Large intestine (tissue), 3 donors: ENCODE data around the gene DISC1. TPM values are rescaled to one million over a fixed set of nuclear protein-coding genes. Genes with fewer than 3 reads are reported as not detected.
"Not testable (repeated sequence)": the region's sequence is repeated elsewhere in the genome, so short reads cannot be mapped to it uniquely, and the experiment has no call there.

Experiments
- DNase-seq, 2 donors: peaks; one replicate each; pipeline versions ENCODE4 v3.0.0 to v3.0.0-alpha.2; 2013
- H3K27ac ChIP-seq: one replicate; pipeline ENCODE4 v1.5.1; 2013; ENCODE audit warnings: low read length
- H3K27me3 ChIP-seq: 2 replicates; pipeline ENCODE4 v1.6.1; 2013; ENCODE audit warnings: low read length; ENCODE audit not compliant: control insufficient read depth, insufficient read depth
- H3K36me3 ChIP-seq: 2 replicates; pipeline ENCODE4 v1.6.1; 2013; ENCODE audit warnings: low read length; ENCODE audit not compliant: control insufficient read depth, insufficient read depth
- H3K4me1 ChIP-seq: one replicate; pipeline ENCODE4 v1.6.1; 2013; ENCODE audit warnings: low read length; ENCODE audit not compliant: control insufficient read depth, insufficient read depth
- H3K4me3 ChIP-seq: one replicate; pipeline ENCODE4 v1.5.1; 2013; ENCODE audit warnings: low read length
- H3K9me3 ChIP-seq: one replicate; pipeline ENCODE4 v1.6.1; 2013; ENCODE audit warnings: mild to moderate bottlenecking, low read depth, low read length, moderate library complexity; ENCODE audit not compliant: control insufficient read depth
- WGBS: methylation state at CpG from one replicate; pipeline ENCODE4 v1.1.5; 2013; ENCODE audit warnings: low lambda C conversion rate; ENCODE audit not compliant: insufficient coverage; 5-methylcytosine and 5-hydroxymethylcytosine counted together
- polyA plus RNA-seq: library from polyadenylated mRNA; unstranded; fragments of 120-200 nt; gene quantifications from one replicate; pipeline ENCODE4 v1.2.1, GENCODE V29; 2013

DISC1 gene
- polyA plus RNA-seq, 1 donor, result 2.4 TPM

- Histone ChIP-seq H3K27me3 (no peaks in the 10 kb centered on the region), H3K9me3 (no peaks in the 10 kb centered on the region), H3K4me3 (no peak overlapping the region), H3K4me1 (no peaks in the 10 kb centered on the region), H3K27ac (no peak overlapping the region), H3K36me3 (no peaks in the 10 kb centered on the region)
- no peak for DNase-seq
- WGBS, result no CpG with 5 or more reads among the region's 2 CpGs
These were observed 340.4 kb downstream of the DISC1 start for GRCh38 chr1:231966983-231967382.

DNA sequence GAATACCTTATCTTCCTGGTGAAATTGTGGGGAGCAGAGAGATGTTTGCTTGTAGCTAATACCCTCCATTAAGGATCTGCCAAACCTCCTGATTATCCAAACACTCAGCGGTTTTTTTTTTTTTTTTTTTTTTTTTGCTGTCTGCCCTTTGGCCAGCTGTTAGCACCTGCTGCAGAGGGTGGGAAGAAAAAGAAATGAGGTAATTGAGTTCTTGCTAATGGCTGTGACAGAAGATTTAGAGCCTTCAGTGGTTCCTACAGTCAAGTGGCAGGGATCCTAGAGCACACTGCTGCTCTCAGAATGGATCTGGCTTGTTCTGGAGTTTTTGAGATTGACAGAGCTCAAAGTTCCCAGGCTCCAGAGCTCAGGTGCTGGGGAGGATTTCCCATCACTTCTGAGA is 342.5 kb downstream of the DISC1 start:
- H3K27ac ChIP-seq, result no peak overlapping the region
- no peaks in the 10 kb centered on the region for H3K27me3 ChIP-seq
- WGBS, result no CpG with 5 or more reads among the region's 1 CpG
- DNase-seq, result peak; percentile 16 to 61
- no peaks in the 10 kb centered on the region for H3K4me1 ChIP-seq
- H3K4me3 ChIP-seq, result no peak overlapping the region
- no peaks in the 10 kb centered on the region for H3K9me3 ChIP-seq
- no peaks in the 10 kb centered on the region for H3K36me3 ChIP-seq

- no CpG with 5 or more reads among the region's 5 CpGs for WGBS
- H3K9me3 ChIP-seq, H3K27me3 ChIP-seq, H3K4me3 ChIP-seq, DNase-seq, H3K36me3 ChIP-seq, H3K4me1 ChIP-seq, H3K27ac ChIP-seq: not testable (repeated sequence)
These were observed 343.2 kb downstream of the DISC1 start for GRCh38 chr1:231969761-231970160.

GRCh38 chr1:231970684-231971083 is 344.1 kb downstream of the DISC1 start:
- Histone ChIP-seq H3K4me3 (no peak overlapping the region), H3K9me3 (no peaks in the 10 kb centered on the region), H3K4me1 (no peaks in the 10 kb centered on the region), H3K27me3 (no peaks in the 10 kb centered on the region), H3K27ac (no peak overlapping the region), H3K36me3 (no peaks in the 10 kb centered on the region)
- no CpG with 5 or more reads among the region's 2 CpGs for WGBS
- no peak for DNase-seq

DNA sequence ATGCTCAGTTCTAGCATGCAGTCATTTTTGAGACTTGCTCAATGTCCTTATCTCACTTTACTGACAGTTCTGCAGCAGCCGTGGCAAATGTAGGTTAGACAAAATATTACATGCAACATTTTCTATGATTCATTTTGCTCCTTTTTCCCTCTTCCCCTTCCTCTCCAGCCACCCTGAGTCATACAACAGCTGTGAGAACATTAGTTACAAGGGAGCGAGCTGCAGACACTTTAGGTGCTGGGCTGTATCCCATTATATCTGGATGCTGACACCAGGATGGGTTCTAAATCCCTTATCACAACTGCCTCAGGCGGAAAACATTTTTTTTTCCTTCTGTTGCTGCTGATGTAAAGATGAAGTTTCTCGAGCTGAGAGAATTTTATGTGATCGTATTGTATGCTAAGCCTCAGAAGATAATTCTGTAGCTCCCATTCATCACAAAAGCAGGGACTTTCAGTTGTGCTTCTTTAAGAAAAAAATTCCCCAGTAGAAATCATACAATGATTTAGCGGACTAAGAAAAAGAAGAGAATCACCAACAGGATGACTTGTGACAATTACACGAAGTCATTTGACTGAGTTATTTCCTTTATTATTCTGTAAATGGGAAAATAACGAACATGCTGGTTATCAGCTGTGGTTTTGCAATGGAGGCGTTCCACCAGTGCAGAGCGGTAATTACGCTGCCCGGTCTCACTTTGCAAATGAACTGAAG is 345.0 kb downstream of the DISC1 start:
- WGBS, result 75% methylated on average over 2 of the region's 12 CpGs
- Histone ChIP-seq H3K9me3 (no peaks in the 10 kb centered on the region), H3K36me3 (no peaks in the 10 kb centered on the region), H3K27ac (no peak overlapping the region), H3K4me1 (no peaks in the 10 kb centered on the region), H3K4me3 (no peak overlapping the region), H3K27me3 (no peaks in the 10 kb centered on the region)
- no peak for DNase-seq

GRCh38 chr1:231972111-231972445 is 345.5 kb downstream of the DISC1 start:
- no peaks in the 10 kb centered on the region for H3K27me3 ChIP-seq
- H3K4me3 ChIP-seq, result no peak overlapping the region
- no CpG with 5 or more reads among the region's 1 CpG for WGBS
- no peaks in the 10 kb centered on the region for H3K4me1 ChIP-seq
- DNase-seq, result no peak
- no peaks in the 10 kb centered on the region for H3K9me3 ChIP-seq
- H3K27ac ChIP-seq, result no peak overlapping the region
- H3K36me3 ChIP-seq, result no peaks in the 10 kb centered on the region

DNA sequence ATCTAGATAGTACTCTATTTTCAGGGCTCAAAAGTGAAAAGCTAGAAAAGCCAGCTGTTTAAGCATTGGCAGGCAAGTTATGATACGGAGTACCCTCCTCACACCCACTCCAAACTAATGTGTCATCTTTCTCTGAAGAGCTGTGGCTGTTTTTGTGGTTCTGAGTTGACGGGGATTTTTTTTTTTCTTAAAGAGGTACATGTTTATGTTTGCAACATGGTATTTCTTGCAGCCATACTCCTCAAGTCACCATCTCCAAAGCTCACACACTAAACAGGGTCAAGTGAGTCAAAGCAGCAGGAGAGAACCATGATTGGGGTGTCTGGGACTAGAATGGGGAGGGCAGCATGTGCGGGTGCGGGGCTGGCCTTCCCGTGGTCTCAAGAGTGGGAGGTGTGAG is 347.2 kb downstream of the DISC1 start:
- no peak overlapping the region for H3K4me3 ChIP-seq
- no peak overlapping the region for H3K27ac ChIP-seq
- H3K27me3 ChIP-seq, result no peaks in the 10 kb centered on the region
- WGBS, result 100% methylated on average over 1 of the region's 5 CpGs
- no peaks in the 10 kb centered on the region for H3K36me3 ChIP-seq
- H3K9me3 ChIP-seq, result no peaks in the 10 kb centered on the region
- DNase-seq, result no peak
- H3K4me1 ChIP-seq, result no peaks in the 10 kb centered on the region

- no peak for DNase-seq
- no peak overlapping the region for H3K4me3 ChIP-seq
- no peaks in the 10 kb centered on the region for H3K9me3 ChIP-seq
- no peak overlapping the region for H3K27ac ChIP-seq
- H3K27me3 ChIP-seq, result no peaks in the 10 kb centered on the region
- no CpG with 5 or more reads among the region's 4 CpGs for WGBS
- H3K4me1 ChIP-seq, result no peaks in the 10 kb centered on the region
- no peaks in the 10 kb centered on the region for H3K36me3 ChIP-seq
These were observed 349.6 kb downstream of the DISC1 start for GRCh38 chr1:231976231-231976630.

GRCh38 chr1:231981675-231982074 is 355.1 kb downstream of the DISC1 start:
- Histone ChIP-seq H3K27ac (no peak overlapping the region), H3K36me3 (no peaks in the 10 kb centered on the region), H3K27me3 (no peaks in the 10 kb centered on the region), H3K4me3 (no peak overlapping the region), H3K4me1 (no peaks in the 10 kb centered on the region), H3K9me3 (no peaks in the 10 kb centered on the region)
- WGBS, result 80% methylated on average over 4 of the region's 4 CpGs
- no peak for DNase-seq

DNA sequence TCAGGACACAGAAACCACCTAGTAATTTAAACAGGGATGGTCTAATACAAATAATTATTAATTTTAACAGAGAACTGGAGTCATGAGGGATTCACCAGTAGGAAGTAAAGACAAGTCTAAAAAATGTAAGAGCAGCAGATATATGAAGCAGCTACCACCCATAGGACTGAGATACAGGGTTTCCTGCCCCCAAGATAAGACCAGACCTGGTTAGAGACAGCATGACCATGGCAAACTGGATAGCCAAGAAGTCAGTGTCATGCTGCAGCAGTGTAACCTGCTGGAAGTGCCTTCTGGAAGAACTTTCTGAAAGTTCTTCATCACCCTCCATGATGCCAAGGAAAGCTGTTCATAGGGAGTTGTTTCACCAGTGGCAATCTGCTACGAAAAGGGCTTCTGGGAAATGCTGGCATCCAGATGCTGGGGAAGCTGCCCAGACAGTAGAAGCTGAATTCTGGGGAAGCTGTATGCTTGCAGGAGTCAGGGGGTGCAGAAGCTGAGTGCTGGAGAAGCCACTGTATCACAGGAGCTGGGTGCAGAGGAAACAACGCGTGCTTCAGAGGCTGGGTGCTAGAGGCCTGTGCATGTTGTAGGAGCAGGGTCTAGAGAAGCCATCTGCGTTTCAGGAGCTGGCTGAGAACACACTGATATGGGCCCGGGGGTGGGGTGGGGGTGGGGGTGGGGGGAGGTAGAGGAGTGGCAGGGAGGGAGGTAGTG is 356.4 kb downstream of the DISC1 start:
- H3K4me1 ChIP-seq, result no peaks in the 10 kb centered on the region
- no peak overlapping the region for H3K27ac ChIP-seq
- H3K9me3 ChIP-seq, result no peaks in the 10 kb centered on the region
- H3K36me3 ChIP-seq, result no peaks in the 10 kb centered on the region
- no peak for DNase-seq
- no peak overlapping the region for H3K4me3 ChIP-seq
- H3K27me3 ChIP-seq, result no peaks in the 10 kb centered on the region
- no CpG with 5 or more reads among the region's 5 CpGs for WGBS
